MV-4-11 (cell line): Measurements from ENCODE around the gene SLC15A5.

ENCODE experiments used
- DNase-seq: peaks from one replicate; lab custom pipeline; 2025; lab: John Stamatoyannopoulos, UW

The SLC15A5 gene

GRCh38 chr12:16277585-16277984 lies at the start of gene SLC15A5:
Gene SLC15A5, minus strand, starts transcription at chr12:16277685. Its CDS starts 0 bp downstream, at chr12:16277685.
- no peak for DNase-seq

GRCh38 chr12:16325426-16325825 lies 47.9 kb upstream of the SLC15A5 start:
- DNase-seq = no peak

GRCh38 chr12:16324772-16325171 lies 47.3 kb upstream of the SLC15A5 start:
- DNase-seq = no peak

GRCh38 chr12:16324272-16324671 lies 46.8 kb upstream of the SLC15A5 start:
- no peak for DNase-seq

GRCh38 chr12:16323638-16324037 lies 46.2 kb upstream of the SLC15A5 start:
- DNase-seq = no peak

GRCh38 chr12:16323010-16323409 lies 45.5 kb upstream of the SLC15A5 start:
- no peak for DNase-seq

- no peak for DNase-seq
Observed at GRCh38 chr12:16310934-16311333, 33.4 kb upstream of the SLC15A5 start.

- DNase-seq = peak; percentile 53
Observed at GRCh38 chr12:16307856-16308475, 30.5 kb upstream of the SLC15A5 start.

GRCh38 chr12:16303939-16304338 lies 26.5 kb upstream of the SLC15A5 start:
- no peak for DNase-seq

- DNase-seq = no peak
Observed at GRCh38 chr12:16300736-16301135, 23.3 kb upstream of the SLC15A5 start.

- DNase-seq = no peak
Observed at GRCh38 chr12:16300122-16300521, 22.6 kb upstream of the SLC15A5 start.

GRCh38 chr12:16299403-16299802 lies 21.9 kb upstream of the SLC15A5 start:
- no peak for DNase-seq

- DNase-seq = no peak
Observed at GRCh38 chr12:16297521-16297920, 20.0 kb upstream of the SLC15A5 start.

- no peak for DNase-seq
Observed at GRCh38 chr12:16294376-16294956, 17.0 kb upstream of the SLC15A5 start.

- DNase-seq = no peak
Observed at GRCh38 chr12:16291032-16291431, 13.5 kb upstream of the SLC15A5 start.

GRCh38 chr12:16285586-16285985 lies 8.1 kb upstream of the SLC15A5 start:
- no peak for DNase-seq

- DNase-seq = no peak
Observed at GRCh38 chr12:16282978-16283377, 5.5 kb upstream of the SLC15A5 start.

- DNase-seq = no peak
Observed at GRCh38 chr12:16282081-16282480, 4.6 kb upstream of the SLC15A5 start.

GRCh38 chr12:16281157-16281556 lies 3.7 kb upstream of the SLC15A5 start:
- no peak for DNase-seq

- no peak for DNase-seq
Observed at GRCh38 chr12:16272222-16272621, 5.3 kb downstream of the SLC15A5 start.

GRCh38 chr12:16271062-16271461 lies 6.4 kb downstream of the SLC15A5 start:
- no peak for DNase-seq

- DNase-seq = no peak
Observed at GRCh38 chr12:16269946-16270345, 7.5 kb downstream of the SLC15A5 start.

GRCh38 chr12:16266085-16266484 lies 11.4 kb downstream of the SLC15A5 start:
- DNase-seq = no peak

GRCh38 chr12:16261944-16262475 lies 15.5 kb downstream of the SLC15A5 start:
- no peak for DNase-seq
